H9 (cell line): ENCODE measurements around the gene STAB1. TPM values are rescaled to one million over a fixed set of nuclear protein-coding genes. Genes with fewer than 3 reads are reported as not detected.

Source experiments
- DNase-seq: peaks from one replicate; pipeline ENCODE4 v3.0.0-alpha.2; 2017
- H2AFZ ChIP-seq: one replicate; pipeline ENCODE4 v1.6.1; 2013; ENCODE audit warnings: mild to moderate bottlenecking, low read length, control low read depth, moderate library complexity
- H2AK5ac ChIP-seq: 2 replicates; pipeline ENCODE4 v1.6.1; 2013; ENCODE audit warnings: low read length, control low read depth, mixed read lengths; ENCODE audit not compliant: insufficient read length
- H2BK120ac ChIP-seq: one replicate; pipeline ENCODE4 v1.6.1; 2013; ENCODE audit warnings: low read depth, mild to moderate bottlenecking, low read length, control low read depth, inconsistent platforms; ENCODE audit not compliant: poor library complexity, severe bottlenecking
- H2BK12ac ChIP-seq: 2 replicates; pipeline ENCODE4 v1.6.1; 2013; ENCODE audit warnings: low read length, control low read depth, mixed read lengths, low read depth; ENCODE audit not compliant: insufficient read length
- H2BK15ac ChIP-seq: 2 replicates; pipeline ENCODE4 v1.6.1; 2013; ENCODE audit warnings: low read depth, low read length, control low read depth
- H2BK20ac ChIP-seq: one replicate; pipeline ENCODE4 v1.6.1; 2013; ENCODE audit warnings: low read depth, mild to moderate bottlenecking, low read length, control low read depth, inconsistent platforms; ENCODE audit not compliant: poor library complexity, severe bottlenecking
- H2BK5ac ChIP-seq: 2 replicates; pipeline ENCODE4 v1.6.1; 2013; ENCODE audit warnings: low read length, control low read depth, mixed read lengths; ENCODE audit not compliant: insufficient read length
- H3K14ac ChIP-seq: 2 replicates; pipeline ENCODE4 v1.6.1; 2013; ENCODE audit warnings: low read length, control low read depth; ENCODE audit not compliant: insufficient read depth
- H3K18ac ChIP-seq: 2 replicates; pipeline ENCODE4 v1.6.1; 2013; ENCODE audit warnings: low read depth, mild to moderate bottlenecking, mixed read lengths, low read length, control low read depth; ENCODE audit not compliant: insufficient read length
- H3K23ac ChIP-seq: 2 replicates; pipeline ENCODE4 v1.6.1; 2013; ENCODE audit warnings: low read length, control low read depth, mixed read lengths, low read depth; ENCODE audit not compliant: insufficient read length
- H3K23me2 ChIP-seq: 2 replicates; pipeline ENCODE4 v1.6.1; 2013; ENCODE audit warnings: low read depth, mild to moderate bottlenecking, mixed read lengths, low read length, control low read depth; ENCODE audit not compliant: insufficient read length, poor library complexity, severe bottlenecking
- H3K27ac ChIP-seq: 2 replicates; pipeline ENCODE4 v1.5.1; 2013; ENCODE audit warnings: low read length, control low read depth, mixed read lengths, low read depth; ENCODE audit not compliant: insufficient read length
- H3K27me3 ChIP-seq: 2 replicates; pipeline ENCODE4 v1.6.1; 2013; ENCODE audit warnings: low read length, control low read depth, inconsistent platforms; ENCODE audit not compliant: insufficient read depth
- H3K4ac ChIP-seq: 2 replicates; pipeline ENCODE4 v1.6.1; 2013; ENCODE audit warnings: low read depth, mild to moderate bottlenecking, control low read depth, inconsistent platforms, low read length, moderate library complexity
- H3K4me1 ChIP-seq: 2 replicates; pipeline ENCODE4 v1.6.1; 2013; ENCODE audit warnings: low read length, control low read depth, inconsistent platforms; ENCODE audit not compliant: insufficient read depth
- H3K4me2 ChIP-seq: 2 replicates; pipeline ENCODE4 v1.6.1; 2013; ENCODE audit warnings: low read length, control low read depth, mixed read lengths; ENCODE audit not compliant: insufficient read length, insufficient read depth
- H3K56ac ChIP-seq: 2 replicates; pipeline ENCODE4 v1.6.1; 2013; ENCODE audit warnings: low read depth, mild to moderate bottlenecking, mixed read lengths, low read length, control low read depth; ENCODE audit not compliant: insufficient read length
- H3K79me1 ChIP-seq: 2 replicates; pipeline ENCODE4 v1.6.1; 2013; ENCODE audit warnings: low read depth, mild to moderate bottlenecking, moderate library complexity, low read length, control low read depth, inconsistent platforms; ENCODE audit not compliant: insufficient read depth, poor library complexity, severe bottlenecking
- H3K79me2 ChIP-seq: 2 replicates; pipeline ENCODE4 v1.6.1; 2013; ENCODE audit warnings: low read length, control low read depth, inconsistent platforms; ENCODE audit not compliant: insufficient read depth
- H3K9ac ChIP-seq: 2 replicates; pipeline ENCODE4 v1.6.1; 2013; ENCODE audit warnings: low read length, control low read depth, mixed read lengths; ENCODE audit not compliant: insufficient read length; ENCODE audit errors: extremely low read depth
- H3K9me3 ChIP-seq: one replicate; pipeline ENCODE4 v1.6.1; 2013; ENCODE audit warnings: low read depth, low read length, inconsistent platforms; ENCODE audit not compliant: control insufficient read depth
- H3T11ph ChIP-seq: one replicate; pipeline ENCODE4 v1.6.1; 2013; ENCODE audit warnings: mild to moderate bottlenecking, low read length, control low read depth, inconsistent platforms
- H4K20me1 ChIP-seq: one replicate; pipeline ENCODE4 v1.6.1; 2013; ENCODE audit not compliant: control insufficient read depth, insufficient read length, insufficient read depth
- H4K5ac ChIP-seq: 2 replicates; pipeline ENCODE4 v1.6.1; 2013; ENCODE audit warnings: low read depth, mild to moderate bottlenecking, mixed read lengths, low read length, control low read depth; ENCODE audit not compliant: insufficient read length
- H4K8ac ChIP-seq: replicated peaks from 2 replicates; pipeline ENCODE4 v1.6.1; 2013; ENCODE audit warnings: low read length, control low read depth, mixed read lengths, low read depth; ENCODE audit not compliant: insufficient read length
- H4K91ac ChIP-seq: 2 replicates; pipeline ENCODE4 v1.6.1; 2013; ENCODE audit warnings: low read depth, mild to moderate bottlenecking, moderate library complexity, mixed read lengths, low read length, control low read depth; ENCODE audit not compliant: insufficient read length
- H3K27ac Mint-ChIP-seq, 3 experiments: 2 replicates in 2 of 3; 3 replicates in 1 of 3; pipeline ENCODE4 v1.8.0; 2020 to 2021; ENCODE audit warnings: mixed read lengths in 3 of 3, mild to moderate bottlenecking in 1 of 3, moderate library complexity in 1 of 3
- H3K27me3 Mint-ChIP-seq: 2 replicates; pipeline ENCODE4 v1.8.0; 2021; ENCODE audit warnings: low read depth, mild to moderate bottlenecking, moderate library complexity, mixed read lengths
- H3K36me3 Mint-ChIP-seq, 3 experiments: 2 replicates in 2 of 3; 3 replicates in 1 of 3; pipeline ENCODE4 v1.8.0; 2020 to 2021; ENCODE audit warnings: low read depth in 3 of 3, mixed read lengths in 3 of 3; ENCODE audit not compliant: insufficient read depth in 1 of 3
- H3K4me1 Mint-ChIP-seq, 2 experiments: 2 replicates each; pipeline ENCODE4 v1.8.0; 2020; ENCODE audit warnings: mixed read lengths in 2 of 2
- H3K4me3 Mint-ChIP-seq, 2 experiments: 2 replicates in 1 of 2; 3 replicates in 1 of 2; pipeline ENCODE4 v1.8.0; 2020 to 2021; ENCODE audit warnings: mild to moderate bottlenecking in 2 of 2, mixed read lengths in 2 of 2, moderate library complexity in 1 of 2
- H3K9me3 Mint-ChIP-seq, 2 experiments: 2 replicates in 1 of 2; 3 replicates in 1 of 2; pipeline ENCODE4 v1.8.0; 2020; ENCODE audit warnings: mild to moderate bottlenecking in 2 of 2, mixed read lengths in 2 of 2, moderate library complexity in 1 of 2
- WGBS: extraction: QIAGEN DNeasy Blood & Tissue Kit; methylation state at CpG from one replicate; pipeline ENCODE4 v1.1.7; 2013; ENCODE audit warnings: missing lambda C conversion rate, low lambda C conversion rate, mixed read lengths; ENCODE audit not compliant: insufficient read length; ENCODE audit errors: extremely low coverage; 5-methylcytosine and 5-hydroxymethylcytosine counted together
- total RNA-seq: library from RNA; stranded (reverse); gene quantifications from 2 replicates; pipeline ENCODE4 v1.2.1, GENCODE V29; 2021
- TF ChIP-seq, protein P1 (sequence below): fragments of 200-600 bp; sonication (generic); conservative IDR thresholded peaks from 3 replicates; pipeline ENCODE4 v1.8.0; 2021; ENCODE audit warnings: antibody characterized with exemption, mild to moderate bottlenecking

STAB1 gene
- total RNA-seq, 1 experiment from 2014 or later: 1.5 TPM

DNA sequence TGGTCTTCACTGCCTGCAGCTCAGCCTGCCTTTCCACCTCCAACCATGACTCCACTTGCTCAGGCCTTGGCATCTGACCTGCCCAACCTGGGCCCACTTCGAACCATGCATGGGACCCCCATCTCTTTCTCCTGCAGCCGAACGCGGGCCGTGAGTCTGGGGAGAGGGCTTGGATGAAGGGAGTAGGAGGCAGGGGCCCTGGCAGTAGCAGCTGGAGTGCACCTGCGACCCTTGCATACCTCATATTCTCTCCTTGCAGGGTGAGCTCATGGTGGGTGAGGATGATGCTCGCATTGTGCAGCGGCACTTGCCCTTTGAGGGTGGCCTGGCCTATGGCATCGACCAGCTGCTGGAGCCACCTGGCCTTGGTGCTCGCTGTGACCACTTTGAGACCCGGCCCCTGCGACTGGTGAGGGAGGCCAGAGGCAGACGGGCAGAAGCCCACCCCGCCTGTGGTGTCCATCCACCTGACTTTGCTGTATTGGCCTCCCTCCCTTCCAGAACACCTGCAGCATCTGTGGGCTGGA, 25.1 kb downstream of the STAB1 start:
- no peak overlapping the region for H3K4me3 Mint-ChIP-seq
- no peak overlapping the region for H2AFZ ChIP-seq
- no peak overlapping the region for H3T11ph ChIP-seq
- peaks cover 3% of the 10 kb centered on the region for H4K20me1 ChIP-seq
- no peak overlapping the region for H3K27ac ChIP-seq
- no peak overlapping the region for H2BK120ac ChIP-seq
- H3K79me1 ChIP-seq: no peaks in the 10 kb centered on the region
- H2BK5ac ChIP-seq: no peak overlapping the region
- no peaks in the 10 kb centered on the region for H3K79me2 ChIP-seq
- no peak overlapping the region; a peak in 1 of 7 replicates for H3K27ac Mint-ChIP-seq
- no peaks in the 10 kb centered on the region for H3K4me1 ChIP-seq
- H3K36me3 Mint-ChIP-seq: peaks cover 9 to 18% (median 13%) of the 10 kb centered on the region in 3 experiments; a peak in 6 of 7 replicates
- H2BK15ac ChIP-seq: no peak overlapping the region
- TF ChIP-seq, protein P1, sequence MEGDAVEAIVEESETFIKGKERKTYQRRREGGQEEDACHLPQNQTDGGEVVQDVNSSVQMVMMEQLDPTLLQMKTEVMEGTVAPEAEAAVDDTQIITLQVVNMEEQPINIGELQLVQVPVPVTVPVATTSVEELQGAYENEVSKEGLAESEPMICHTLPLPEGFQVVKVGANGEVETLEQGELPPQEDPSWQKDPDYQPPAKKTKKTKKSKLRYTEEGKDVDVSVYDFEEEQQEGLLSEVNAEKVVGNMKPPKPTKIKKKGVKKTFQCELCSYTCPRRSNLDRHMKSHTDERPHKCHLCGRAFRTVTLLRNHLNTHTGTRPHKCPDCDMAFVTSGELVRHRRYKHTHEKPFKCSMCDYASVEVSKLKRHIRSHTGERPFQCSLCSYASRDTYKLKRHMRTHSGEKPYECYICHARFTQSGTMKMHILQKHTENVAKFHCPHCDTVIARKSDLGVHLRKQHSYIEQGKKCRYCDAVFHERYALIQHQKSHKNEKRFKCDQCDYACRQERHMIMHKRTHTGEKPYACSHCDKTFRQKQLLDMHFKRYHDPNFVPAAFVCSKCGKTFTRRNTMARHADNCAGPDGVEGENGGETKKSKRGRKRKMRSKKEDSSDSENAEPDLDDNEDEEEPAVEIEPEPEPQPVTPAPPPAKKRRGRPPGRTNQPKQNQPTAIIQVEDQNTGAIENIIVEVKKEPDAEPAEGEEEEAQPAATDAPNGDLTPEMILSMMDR: no peak
- peaks cover 2% of the 10 kb centered on the region for H3K27me3 Mint-ChIP-seq
- H2AK5ac ChIP-seq: no peak overlapping the region
- no peaks in the 10 kb centered on the region for H3K9me3 ChIP-seq
- no peak overlapping the region for H3K14ac ChIP-seq
- peaks cover 6 to 7% of the 10 kb centered on the region in 2 experiments; a peak in 3 of 4 replicates for H3K4me1 Mint-ChIP-seq
- H3K23ac ChIP-seq: no peak overlapping the region
- H2BK12ac ChIP-seq: no peak overlapping the region
- H4K5ac ChIP-seq: no peak overlapping the region
- no peak for DNase-seq
- no CpG with 5 or more reads among the region's 14 CpGs for whole genome bisulfite sequencing
- no peak overlapping the region for H3K18ac ChIP-seq
- H2BK20ac ChIP-seq: no peak overlapping the region
- H4K91ac ChIP-seq: no peak overlapping the region
- no peaks in the 10 kb centered on the region for H3K27me3 ChIP-seq
- H4K8ac ChIP-seq: no peak overlapping the region
- no peaks in the 10 kb centered on the region; a peak in 1 of 5 replicates for H3K9me3 Mint-ChIP-seq
- no peak overlapping the region for H3K4ac ChIP-seq
- no peak overlapping the region for H3K9ac ChIP-seq
- H3K56ac ChIP-seq: no peak overlapping the region
- no peaks in the 10 kb centered on the region for H3K23me2 ChIP-seq
- no peak overlapping the region for H3K4me2 ChIP-seq
